HFFc6 (cell line): ENCODE measurements around the gene SH2B2. TPM values are rescaled to one million over a fixed set of nuclear protein-coding genes. Genes with fewer than 3 reads are reported as not detected.

Experiments used
- DNase-seq: peaks from one replicate; pipeline ENCODE4 v3.0.0-alpha.2; 2018
- H3K27ac Mint-ChIP-seq: 2 replicates; pipeline ENCODE4 v1.8.0; 2020; ENCODE audit warnings: mild to moderate bottlenecking, mixed read lengths
- H3K27me3 Mint-ChIP-seq: 2 replicates; pipeline ENCODE4 v1.8.0; 2021; ENCODE audit warnings: mild to moderate bottlenecking, moderate library complexity, mixed read lengths; ENCODE audit not compliant: insufficient read depth
- H3K36me3 Mint-ChIP-seq: 2 replicates; pipeline ENCODE4 v1.8.0; 2021; ENCODE audit warnings: low read depth, mixed read lengths
- H3K4me1 Mint-ChIP-seq: 2 replicates; pipeline ENCODE4 v1.8.0; 2020; ENCODE audit warnings: low read depth, mixed read lengths
- H3K4me3 Mint-ChIP-seq: 2 replicates; pipeline ENCODE4 v1.8.0; 2020; ENCODE audit warnings: mild to moderate bottlenecking, moderate library complexity, mixed read lengths
- H3K9me3 Mint-ChIP-seq: 2 replicates; pipeline ENCODE4 v1.8.0; 2020; ENCODE audit warnings: mild to moderate bottlenecking, mixed read lengths
- CTCF ChIP-seq: fragments of 200-600 bp; sonication (generic); IDR thresholded peaks from 2 replicates; pipeline ENCODE4 v1.5.0; 2021; ENCODE audit warnings: antibody characterized with exemption, mild to moderate bottlenecking
- total RNA-seq, 6 experiments: library from RNA; stranded (reverse); fragmentation: NEBNext Ultra II Directional; extraction: Animal tissue kit (Norgen Biotek cat#: 25700); gene quantifications; 2 replicates in 1 of 6; 3 replicates in 5 of 6; pipeline ENCODE4 v1.2.3, GENCODE V29; 2021

The SH2B2 gene
- total RNA-seq, 6 experiments from 2014 or later: 1.2 to 3.2 (median 1.6) TPM

- H3K27ac Mint-ChIP-seq: no peak overlapping the region
- H3K27me3 Mint-ChIP-seq: peaks cover 12% of the 10 kb centered on the region
- peak; percentile 17; the same call in 1 of the 2 replicates for TF ChIP-seq CTCF
- no peaks in the 10 kb centered on the region for H3K4me1 Mint-ChIP-seq
- H3K36me3 Mint-ChIP-seq: no peaks in the 10 kb centered on the region
- no peaks in the 10 kb centered on the region for H3K9me3 Mint-ChIP-seq
- no peak for DNase-seq
- no peak overlapping the region for H3K4me3 Mint-ChIP-seq
Observed at GRCh38 chr7:102317231-102318059, 30.8 kb downstream of the SH2B2 start.

GRCh38 chr7:102318482-102318971 lies 31.9 kb downstream of the SH2B2 start:
- Mint-ChIP-seq H3K9me3 (no peaks in the 10 kb centered on the region), H3K4me1 (no peaks in the 10 kb centered on the region), H3K36me3 (no peaks in the 10 kb centered on the region), H3K27me3 (peaks cover 16% of the 10 kb centered on the region), H3K4me3 (no peak overlapping the region), H3K27ac (no peak overlapping the region)
- no peak for DNase-seq
- no peak for TF ChIP-seq CTCF

GRCh38 chr7:102319671-102320070 lies 33.0 kb downstream of the SH2B2 start:
- Mint-ChIP-seq H3K4me1 (no peaks in the 10 kb centered on the region), H3K9me3 (no peaks in the 10 kb centered on the region), H3K27ac (no peak overlapping the region), H3K4me3 (no peak overlapping the region), H3K27me3 (peaks cover 17% of the 10 kb centered on the region), H3K36me3 (no peaks in the 10 kb centered on the region)
- no peak for TF ChIP-seq CTCF
- DNase-seq: no peak

GRCh38 chr7:102320181-102320580 lies 33.5 kb downstream of the SH2B2 start:
- Mint-ChIP-seq H3K36me3 (no peaks in the 10 kb centered on the region), H3K27me3 (peaks cover 17% of the 10 kb centered on the region), H3K4me1 (no peaks in the 10 kb centered on the region), H3K27ac (no peak overlapping the region), H3K9me3 (no peaks in the 10 kb centered on the region), H3K4me3 (no peak overlapping the region)
- DNase-seq: no peak
- TF ChIP-seq CTCF: no peak

- no peak for DNase-seq
- TF ChIP-seq CTCF: no peak
- peaks cover 17% of the 10 kb centered on the region for H3K27me3 Mint-ChIP-seq
- H3K4me1 Mint-ChIP-seq: no peaks in the 10 kb centered on the region
- H3K36me3 Mint-ChIP-seq: no peaks in the 10 kb centered on the region
- no peak overlapping the region for H3K27ac Mint-ChIP-seq
- H3K9me3 Mint-ChIP-seq: no peaks in the 10 kb centered on the region
- H3K4me3 Mint-ChIP-seq: no peak overlapping the region
Observed at GRCh38 chr7:102320601-102321350, 34.1 kb downstream of the SH2B2 start.
